HepG2 (cell line): ENCODE data around the gene ETFB. TPM values are rescaled to one million over a fixed set of nuclear protein-coding genes. Genes with fewer than 3 reads are reported as not detected.
A peak's percentile ranks its signal among the peaks of the same experiment; 100 is the strongest.

Experiments
- AGO1 ChIP-seq: fragments of 200-400 bp; formaldehyde crosslinking; IDR thresholded peaks from 2 replicates; pipeline ENCODE4 v1.6.1; 2017; ENCODE audit warnings: mild to moderate bottlenecking, low read depth, low read length, moderate library complexity; ENCODE audit not compliant: poor library complexity, severe bottlenecking
- BORCS8-MEF2B ChIP-seq: sonication (generic); formaldehyde crosslinking; IDR thresholded peaks from 2 replicates; pipeline ENCODE4 v1.8.0; 2022; ENCODE audit warnings: mild to moderate bottlenecking, missing genetic modification reagents
- GTF3A ChIP-seq: sonication (generic); formaldehyde crosslinking; conservative IDR thresholded peaks from 2 replicates; pipeline ENCODE4 v1.4.0; 2020; ENCODE audit warnings: mild to moderate bottlenecking, missing genetic modification reagents
- HNRNPK ChIP-seq: fragments of 200-400 bp; formaldehyde crosslinking; IDR thresholded peaks from 2 replicates; pipeline ENCODE4 v1.6.1; 2018; ENCODE audit warnings: low read length, low read depth, moderate library complexity, mild to moderate bottlenecking; ENCODE audit not compliant: poor library complexity, severe bottlenecking
- KLF16 ChIP-seq, 2 experiments: sonication (generic) in 1 of 2; formaldehyde crosslinking in 1 of 2; IDR thresholded peaks; 2 replicates each; pipeline versions ENCODE4 v1.6.1 to v1.8.0; 2016 to 2023; ENCODE audit warnings: missing genetic modification reagents in 2 of 2, missing compliant biosample characterization in 1 of 2
- PHF8 ChIP-seq: sonication (generic); formaldehyde crosslinking; IDR thresholded peaks from 2 replicates; pipeline ENCODE4 v1.5.0; 2020; ENCODE audit warnings: missing genetic modification reagents
- POLR2A ChIP-seq, 2 experiments: IDR thresholded peaks; 2 replicates each; pipeline ENCODE4 v1.6.1; 2011; ENCODE audit warnings: low read depth in 2 of 2, low read length in 2 of 2, mild to moderate bottlenecking in 1 of 2, moderate library complexity in 1 of 2; ENCODE audit not compliant: insufficient read depth in 1 of 2
- POLR2AphosphoS5 ChIP-seq: IDR thresholded peaks from 2 replicates; pipeline ENCODE4 v1.6.1; 2012; ENCODE audit warnings: low read depth, low read length
- RBM22 ChIP-seq: fragments of 200-400 bp; formaldehyde crosslinking; optimal IDR thresholded peaks from 2 replicates; pipeline ENCODE3; 2017; ENCODE audit warnings: mild to moderate bottlenecking, low read length, moderate library complexity
- SP4 ChIP-seq: sonication (generic); formaldehyde crosslinking; IDR thresholded peaks from 2 replicates; pipeline ENCODE4 v1.8.1; 2023; ENCODE audit warnings: mild to moderate bottlenecking, missing genetic modification reagents
- TARDBP ChIP-seq: sonication (generic); formaldehyde crosslinking; IDR thresholded peaks from 2 replicates; pipeline ENCODE4 v1.8.0; 2022; ENCODE audit warnings: mild to moderate bottlenecking, missing genetic modification reagents
- TEAD3 ChIP-seq: optimal IDR thresholded peaks from 2 replicates; pipeline ENCODE3; 2016; ENCODE audit warnings: borderline replicate concordance
- THAP11 ChIP-seq: IDR thresholded peaks from 2 replicates; pipeline ENCODE4 v1.6.1; 2016; ENCODE audit warnings: missing biosample characterization, missing genetic modification reagents
- ZBTB20 ChIP-seq: sonication (generic); formaldehyde crosslinking; IDR thresholded peaks from 2 replicates; pipeline ENCODE4 v1.8.1; 2023; ENCODE audit warnings: missing genetic modification reagents, low read depth, mild to moderate bottlenecking, borderline replicate concordance
- ZMYM2 ChIP-seq: sonication (generic); formaldehyde crosslinking; IDR thresholded peaks from 2 replicates; pipeline ENCODE4 v1.8.0; 2022; ENCODE audit warnings: mild to moderate bottlenecking, missing genetic modification reagents
- ZNF124 ChIP-seq: sonication (generic); formaldehyde crosslinking; IDR thresholded peaks from 2 replicates; pipeline ENCODE4 v1.4.0; 2020; ENCODE audit warnings: missing genetic modification reagents
- ZNF235 ChIP-seq: sonication (generic); formaldehyde crosslinking; IDR thresholded peaks from 2 replicates; pipeline ENCODE4 v1.8.1; 2023; ENCODE audit warnings: mild to moderate bottlenecking, missing genetic modification reagents, borderline replicate concordance
- polyA plus RNA-seq, 8 experiments: library from polyadenylated mRNA; depleted of rRNA in 3 of 8; stranded (reverse) in 7 of 8; unstranded in 1 of 8; fragments of >200 nt; fragmentation: Illumina TruSeq in 4 of 8; extraction: Trizol in 4 of 8; gene quantifications; 2 replicates each; pipeline versions ENCODE4 v1.2.1 to v1.2.3, GENCODE V29; 2011 to 2016; ENCODE audit warnings: low read depth in 4 of 8, missing spikeins in 1 of 8, mixed read lengths in 1 of 8; ENCODE audit not compliant: insufficient read depth in 1 of 8
- total RNA-seq, 5 experiments: library from RNA; depleted of rRNA; stranded (reverse); fragments of >200 nt; fragmentation: Illumina TruSeq; extraction: Trizol; gene quantifications; 2 replicates each; pipeline ENCODE4 v1.2.3, GENCODE V29; 2016; ENCODE audit warnings: low read depth in 1 of 5
- TF ChIP-seq, protein P1 (sequence below), 2 experiments: sonication (generic) in 1 of 2; formaldehyde crosslinking in 1 of 2; IDR thresholded peaks; 2 replicates each; pipeline versions ENCODE4 v1.4.0 to v1.6.1; 2018 to 2020; ENCODE audit warnings: missing genetic modification reagents in 2 of 2, borderline replicate concordance in 1 of 2, low read depth in 1 of 2, mild to moderate bottlenecking in 1 of 2, missing biosample characterization in 1 of 2
- TF ChIP-seq, protein P2 (sequence below): IDR thresholded peaks from 2 replicates; pipeline ENCODE4 v1.6.1; 2016; ENCODE audit warnings: low read depth, borderline replicate concordance
- TF ChIP-seq, protein P3 (sequence below): sonication (generic); formaldehyde crosslinking; IDR thresholded peaks from 2 replicates; pipeline ENCODE4 v1.9.0; 2022; ENCODE audit warnings: missing genetic modification reagents, mild to moderate bottlenecking, borderline replicate concordance
- TF ChIP-seq, protein P4 (sequence below): sonication (generic); formaldehyde crosslinking; IDR thresholded peaks from 2 replicates; pipeline ENCODE4 v1.4.0; 2020; ENCODE audit warnings: mild to moderate bottlenecking, missing genetic modification reagents

Gene ETFB
- total and polyA plus RNA-seq, 2 of the 13 experiments (the other 11 are each of a cell fraction or from before 2014, with no cell fraction given), result 678 to 1,314 TPM

DNA sequence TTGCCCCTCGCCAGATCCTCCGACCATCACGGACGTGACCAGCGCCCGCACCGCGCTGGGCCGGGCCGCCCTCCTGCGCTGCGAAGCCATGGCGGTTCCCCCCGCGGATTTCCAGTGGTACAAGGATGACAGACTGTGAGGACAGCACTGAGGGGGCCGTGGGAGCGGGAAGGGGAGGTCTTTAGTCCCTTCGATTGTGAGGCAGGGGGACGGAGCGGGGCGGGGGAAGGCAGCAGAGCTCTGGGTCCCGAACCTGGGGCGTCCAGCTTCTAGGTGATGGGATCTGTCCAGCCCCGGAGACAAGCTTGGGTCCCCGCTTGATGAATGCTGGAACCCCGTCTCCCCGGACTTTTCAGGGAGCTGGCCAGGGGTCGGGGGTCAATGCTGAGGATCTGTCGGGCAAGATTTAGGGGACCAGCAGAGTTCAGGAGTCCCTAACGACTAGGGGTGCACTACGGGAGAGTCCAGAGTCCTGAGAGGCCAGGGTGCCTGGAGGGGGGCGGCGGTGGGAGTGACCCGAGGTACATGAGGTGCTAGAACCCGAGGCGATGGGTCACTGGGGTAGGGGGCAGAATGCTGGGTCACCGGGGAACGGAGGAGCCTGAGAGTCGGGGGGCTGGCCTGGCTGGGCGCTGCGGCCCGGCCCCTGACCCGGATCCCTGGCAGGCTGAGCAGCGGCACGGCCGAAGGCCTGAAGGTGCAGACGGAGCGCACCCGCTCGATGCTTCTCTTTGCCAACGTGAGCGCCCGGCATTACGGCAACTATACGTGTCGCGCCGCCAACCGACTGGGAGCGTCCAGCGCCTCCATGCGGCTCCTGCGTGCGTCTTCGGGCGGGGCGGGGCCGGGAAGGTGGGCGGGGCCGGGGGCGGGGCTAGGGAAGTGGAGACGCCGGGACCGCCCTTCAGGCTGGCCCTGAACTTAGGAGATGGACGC is 38.9 kb downstream of the ETFB start (continued):
- TF ChIP-seq, protein P1, sequence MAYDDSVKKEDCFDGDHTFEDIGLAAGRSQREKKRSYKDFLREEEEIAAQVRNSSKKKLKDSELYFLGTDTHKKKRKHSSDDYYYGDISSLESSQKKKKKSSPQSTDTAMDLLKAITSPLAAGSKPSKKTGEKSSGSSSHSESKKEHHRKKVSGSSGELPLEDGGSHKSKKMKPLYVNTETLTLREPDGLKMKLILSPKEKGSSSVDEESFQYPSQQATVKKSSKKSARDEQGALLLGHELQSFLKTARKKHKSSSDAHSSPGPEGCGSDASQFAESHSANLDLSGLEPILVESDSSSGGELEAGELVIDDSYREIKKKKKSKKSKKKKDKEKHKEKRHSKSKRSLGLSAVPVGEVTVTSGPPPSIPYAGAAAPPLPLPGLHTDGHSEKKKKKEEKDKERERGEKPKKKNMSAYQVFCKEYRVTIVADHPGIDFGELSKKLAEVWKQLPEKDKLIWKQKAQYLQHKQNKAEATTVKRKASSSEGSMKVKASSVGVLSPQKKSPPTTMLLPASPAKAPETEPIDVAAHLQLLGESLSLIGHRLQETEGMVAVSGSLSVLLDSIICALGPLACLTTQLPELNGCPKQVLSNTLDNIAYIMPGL (CRISPR knock-in tag; IDR thresholded peaks at IDR 0.05; ENCODE audit: borderline replicate concordance in 1 of 2, low read depth in 1 of 2), result 0 out of 4 replicates have a peak, but pooled peaks of 1 of the 2 experiments have one; percentile 42
- TF ChIP-seq ZMYM2 (peak; percentile 29; the same call in 1 of the 2 replicates), TEAD3 (CRISPR knock-in tag) (peak; percentile 21), ZNF235 (0 out of 2 replicates have a peak, but pooled peaks have one; percentile 34), HNRNPK (peak; percentile 66), ZNF124 (CRISPR knock-in tag) (0 out of 2 replicates have a peak, but pooled peaks have one; percentile 27), SP4 (peak; percentile 38; the same call in 1 of the 2 replicates), THAP11 (CRISPR knock-in tag) (0 out of 2 replicates have a peak, but pooled peaks have one; percentile 17), GTF3A (CRISPR knock-in tag) (no peak), ZBTB20 (CRISPR knock-in tag) (0 out of 2 replicates have a peak, but pooled peaks have one; percentile 20), RBM22 (peak; percentile 44), KLF16 (CRISPR knock-in tag; IDR thresholded peaks at IDR 0.05) (peak in 1 of 2 experiments; percentile 42; a peak in 1 of 4 replicates), POLR2AphosphoS5 (peak; percentile 40; the same call in 1 of the 2 replicates), PHF8 (CRISPR knock-in tag) (peak; percentile 33; the same call in 1 of the 2 replicates), TARDBP (CRISPR knock-in tag) (0 out of 2 replicates have a peak, but pooled peaks have one; percentile 33), AGO1 (peak; percentile 95), POLR2A (IDR thresholded peaks at IDR 0.05; ENCODE audit: insufficient read depth in 1 of 2, low read depth in 2 of 2, low read length in 2 of 2) (peak in 1 of 2 experiments; percentile 61; a peak in 3 of 4 replicates), BORCS8-MEF2B (CRISPR knock-in tag) (0 out of 2 replicates have a peak, but pooled peaks have one; percentile 41)
- TF ChIP-seq, protein P2, sequence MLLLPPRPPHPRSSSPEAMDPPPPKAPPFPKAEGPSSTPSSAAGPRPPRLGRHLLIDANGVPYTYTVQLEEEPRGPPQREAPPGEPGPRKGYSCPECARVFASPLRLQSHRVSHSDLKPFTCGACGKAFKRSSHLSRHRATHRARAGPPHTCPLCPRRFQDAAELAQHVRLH, result 0 out of 2 replicates have a peak, but pooled peaks have one; percentile 36
- TF ChIP-seq, protein P3, sequence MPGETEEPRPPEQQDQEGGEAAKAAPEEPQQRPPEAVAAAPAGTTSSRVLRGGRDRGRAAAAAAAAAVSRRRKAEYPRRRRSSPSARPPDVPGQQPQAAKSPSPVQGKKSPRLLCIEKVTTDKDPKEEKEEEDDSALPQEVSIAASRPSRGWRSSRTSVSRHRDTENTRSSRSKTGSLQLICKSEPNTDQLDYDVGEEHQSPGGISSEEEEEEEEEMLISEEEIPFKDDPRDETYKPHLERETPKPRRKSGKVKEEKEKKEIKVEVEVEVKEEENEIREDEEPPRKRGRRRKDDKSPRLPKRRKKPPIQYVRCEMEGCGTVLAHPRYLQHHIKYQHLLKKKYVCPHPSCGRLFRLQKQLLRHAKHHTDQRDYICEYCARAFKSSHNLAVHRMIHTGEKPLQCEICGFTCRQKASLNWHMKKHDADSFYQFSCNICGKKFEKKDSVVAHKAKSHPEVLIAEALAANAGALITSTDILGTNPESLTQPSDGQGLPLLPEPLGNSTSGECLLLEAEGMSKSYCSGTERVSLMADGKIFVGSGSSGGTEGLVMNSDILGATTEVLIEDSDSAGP (CRISPR knock-in tag), result 0 out of 2 replicates have a peak, but pooled peaks have one; percentile 32
- TF ChIP-seq, protein P4, sequence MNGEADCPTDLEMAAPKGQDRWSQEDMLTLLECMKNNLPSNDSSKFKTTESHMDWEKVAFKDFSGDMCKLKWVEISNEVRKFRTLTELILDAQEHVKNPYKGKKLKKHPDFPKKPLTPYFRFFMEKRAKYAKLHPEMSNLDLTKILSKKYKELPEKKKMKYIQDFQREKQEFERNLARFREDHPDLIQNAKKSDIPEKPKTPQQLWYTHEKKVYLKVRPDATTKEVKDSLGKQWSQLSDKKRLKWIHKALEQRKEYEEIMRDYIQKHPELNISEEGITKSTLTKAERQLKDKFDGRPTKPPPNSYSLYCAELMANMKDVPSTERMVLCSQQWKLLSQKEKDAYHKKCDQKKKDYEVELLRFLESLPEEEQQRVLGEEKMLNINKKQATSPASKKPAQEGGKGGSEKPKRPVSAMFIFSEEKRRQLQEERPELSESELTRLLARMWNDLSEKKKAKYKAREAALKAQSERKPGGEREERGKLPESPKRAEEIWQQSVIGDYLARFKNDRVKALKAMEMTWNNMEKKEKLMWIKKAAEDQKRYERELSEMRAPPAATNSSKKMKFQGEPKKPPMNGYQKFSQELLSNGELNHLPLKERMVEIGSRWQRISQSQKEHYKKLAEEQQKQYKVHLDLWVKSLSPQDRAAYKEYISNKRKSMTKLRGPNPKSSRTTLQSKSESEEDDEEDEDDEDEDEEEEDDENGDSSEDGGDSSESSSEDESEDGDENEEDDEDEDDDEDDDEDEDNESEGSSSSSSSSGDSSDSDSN (CRISPR knock-in tag), result peak; percentile 23; the same call in 1 of the 2 replicates
